ENCODE measurements around the gene SOX8.

SOX8 gene

DNA sequence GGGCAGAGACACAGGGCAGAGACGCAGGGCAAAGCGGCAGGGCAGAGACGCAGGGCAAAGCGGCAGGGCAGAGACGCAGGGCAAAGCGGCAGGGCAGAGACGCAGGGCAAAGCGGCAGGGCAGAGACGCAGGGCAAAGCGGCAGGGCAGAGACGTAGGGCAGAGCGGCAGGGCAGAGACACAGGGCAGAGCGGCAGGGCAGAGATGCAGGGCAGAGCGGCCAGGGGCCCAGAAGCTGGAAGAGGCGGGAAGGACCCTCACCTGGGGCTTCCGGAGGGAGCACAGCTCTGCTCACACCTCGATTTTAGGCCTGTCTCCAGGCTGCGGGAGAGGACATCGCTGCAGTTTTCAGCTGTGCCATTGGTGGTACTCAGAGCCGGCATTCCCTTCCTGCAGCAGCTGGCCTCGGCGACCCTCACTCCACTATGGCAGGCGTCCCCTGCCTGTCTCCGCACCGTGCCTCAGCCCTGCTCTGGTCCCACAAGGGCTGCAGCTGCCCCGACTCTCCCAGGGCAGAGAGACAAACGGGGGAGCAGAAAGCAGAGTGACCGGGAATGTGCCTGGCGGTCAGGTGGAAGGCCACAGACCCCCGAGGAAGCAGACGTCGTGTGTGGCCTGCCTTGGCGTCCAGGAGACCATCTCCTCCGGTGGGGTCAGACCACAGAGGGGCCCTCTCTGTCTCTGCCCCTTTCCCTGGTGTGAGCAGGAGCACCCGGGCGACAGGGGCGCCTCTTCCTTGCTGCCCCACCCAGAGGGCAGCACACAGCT, 29.9 kb downstream of the SOX8 start:
- Histone ChIP-seq H3K36me3 (ENCODE audit: insufficient read depth, low read depth, low read length) (no peaks in the 10 kb centered on the region), H3K9ac (ENCODE audit: low read depth, low read length) (no peak overlapping the region), H3K27me3 (ENCODE audit: insufficient read depth, low read length) (no peaks in the 10 kb centered on the region), H3K4me3 (ENCODE audit: low read length) (no peak overlapping the region), H3K27ac (ENCODE audit: low read length) (no peak overlapping the region), H3K4me1 (ENCODE audit: insufficient read depth, low read length) (no peaks in the 10 kb centered on the region), H3K9me3 (ENCODE audit: insufficient read depth, low read depth, low read length) (no peaks in the 10 kb centered on the region)

DNA sequence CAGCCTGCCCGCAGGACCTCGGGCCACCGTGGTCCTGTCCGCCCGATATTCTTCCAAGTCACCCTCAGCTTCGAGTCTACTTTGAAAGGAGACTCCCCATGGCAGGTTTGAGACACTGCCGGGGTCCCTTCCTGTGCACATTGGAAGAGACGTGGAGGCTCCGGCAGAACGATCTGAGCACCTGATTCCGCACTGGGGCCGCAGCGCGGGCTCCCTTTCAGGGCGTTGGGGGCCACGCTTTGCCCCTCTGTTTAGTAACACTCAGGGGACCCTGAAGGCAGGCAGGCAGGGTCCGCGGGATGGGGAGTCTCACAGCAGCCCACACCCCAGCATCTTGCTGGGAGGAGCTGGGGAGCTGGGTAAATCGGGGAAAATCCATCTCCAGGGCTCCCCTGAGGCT, 30.6 kb downstream of the SOX8 start:
- H3K4me1 ChIP-seq (ENCODE audit: insufficient read depth, low read length) = no peaks in the 10 kb centered on the region
- no peaks in the 10 kb centered on the region for H3K9me3 ChIP-seq (ENCODE audit: insufficient read depth, low read depth, low read length)
- no peak overlapping the region for H3K9ac ChIP-seq (ENCODE audit: low read depth, low read length)
- H3K27me3 ChIP-seq (ENCODE audit: insufficient read depth, low read length) = no peaks in the 10 kb centered on the region
- no peak overlapping the region for H3K4me3 ChIP-seq (ENCODE audit: low read length)
- no peak overlapping the region for H3K27ac ChIP-seq (ENCODE audit: low read length)
- no peaks in the 10 kb centered on the region for H3K36me3 ChIP-seq (ENCODE audit: insufficient read depth, low read depth, low read length)

DNA sequence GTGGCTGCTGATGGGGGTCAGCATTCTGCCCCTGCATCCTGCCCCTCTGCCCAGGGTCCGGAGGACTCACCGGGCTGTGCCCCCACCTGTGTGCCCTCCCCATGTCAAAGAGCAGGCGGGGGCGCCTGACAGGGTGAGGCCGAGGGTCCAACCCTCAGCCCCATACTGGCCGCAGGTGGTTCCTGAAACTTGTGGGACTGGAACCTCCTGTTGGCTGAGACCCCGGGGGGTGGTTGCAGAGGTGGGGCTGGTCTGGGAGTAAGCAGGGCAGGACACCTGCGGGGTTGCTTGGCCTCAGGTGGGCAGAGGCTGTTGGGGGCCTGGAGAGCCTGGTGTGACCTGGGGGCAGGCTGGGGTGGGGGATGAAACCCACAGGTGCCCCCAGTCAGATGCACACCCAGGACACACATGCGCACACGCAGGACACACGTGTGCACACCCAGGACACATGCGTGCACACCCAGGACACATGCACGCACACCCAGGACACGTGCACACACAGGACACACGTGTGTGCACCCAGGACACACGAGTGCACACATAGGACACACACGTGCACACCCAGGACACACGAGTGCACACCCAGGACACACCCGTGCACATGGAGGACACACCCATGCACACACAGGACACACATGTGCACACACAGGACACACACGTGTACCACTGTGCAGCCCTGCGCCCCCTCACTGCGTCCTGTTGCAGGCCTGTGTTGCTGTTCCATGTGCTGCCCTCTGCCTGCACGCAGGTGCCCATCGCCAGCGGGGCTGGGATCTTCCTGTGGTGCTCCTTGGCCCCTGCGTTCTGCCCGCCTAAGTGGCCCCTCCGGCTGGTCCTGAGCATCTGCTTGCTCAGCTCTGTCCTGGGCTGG, 31.4 kb downstream of the SOX8 start:
- Histone ChIP-seq H3K27me3 (ENCODE audit: insufficient read depth, low read length) (no peaks in the 10 kb centered on the region), H3K4me3 (ENCODE audit: low read length) (no peak overlapping the region), H3K9me3 (ENCODE audit: insufficient read depth, low read depth, low read length) (no peaks in the 10 kb centered on the region), H3K9ac (ENCODE audit: low read depth, low read length) (no peak overlapping the region), H3K27ac (ENCODE audit: low read length) (no peak overlapping the region), H3K36me3 (ENCODE audit: insufficient read depth, low read depth, low read length) (no peaks in the 10 kb centered on the region), H3K4me1 (ENCODE audit: insufficient read depth, low read length) (no peaks in the 10 kb centered on the region)

DNA sequence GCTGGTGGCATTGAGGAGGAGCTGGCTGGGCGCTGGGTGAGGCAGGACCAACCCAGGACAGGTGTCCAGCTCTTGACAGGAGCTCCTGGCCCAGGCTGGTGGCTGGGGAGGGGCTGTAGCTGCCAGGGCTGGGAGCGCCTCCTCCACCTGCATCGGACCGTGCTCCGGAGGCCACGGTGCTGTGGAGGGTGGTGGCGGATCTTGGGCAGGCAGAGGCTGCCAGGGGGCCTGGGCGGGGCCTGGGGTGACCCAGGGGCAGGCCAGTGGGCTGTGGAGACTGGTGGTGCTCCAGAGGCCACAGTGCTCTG, 32.0 kb downstream of the SOX8 start:
- Histone ChIP-seq H3K9ac (ENCODE audit: low read depth, low read length) (no peak overlapping the region), H3K9me3 (ENCODE audit: insufficient read depth, low read depth, low read length) (no peaks in the 10 kb centered on the region), H3K36me3 (ENCODE audit: insufficient read depth, low read depth, low read length) (no peaks in the 10 kb centered on the region), H3K27me3 (ENCODE audit: insufficient read depth, low read length) (no peaks in the 10 kb centered on the region), H3K4me3 (ENCODE audit: low read length) (no peak overlapping the region), H3K4me1 (ENCODE audit: insufficient read depth, low read length) (no peaks in the 10 kb centered on the region), H3K27ac (ENCODE audit: low read length) (no peak overlapping the region)

DNA sequence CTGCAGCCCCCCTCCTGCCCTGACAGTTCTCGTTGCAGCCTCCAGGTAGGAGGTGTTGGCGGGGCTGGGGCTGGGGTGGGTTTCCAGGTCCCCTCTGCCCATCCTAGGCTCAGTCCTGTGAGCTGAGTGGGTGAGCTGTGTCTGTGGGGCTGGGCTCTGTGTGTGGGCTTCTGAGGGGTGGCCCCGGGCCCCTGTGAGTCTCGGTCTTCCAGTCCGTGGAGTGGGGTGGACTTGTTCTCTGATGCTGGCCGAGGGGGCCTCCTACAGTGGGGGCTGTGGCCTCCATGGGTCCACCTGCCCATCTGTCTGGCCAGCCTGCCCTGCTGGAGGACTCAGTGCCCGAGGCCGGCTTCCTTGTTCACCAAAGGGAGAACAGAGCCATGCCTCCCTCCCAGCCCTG, 32.7 kb downstream of the SOX8 start:
- H3K9me3 ChIP-seq (ENCODE audit: insufficient read depth, low read depth, low read length) = no peaks in the 10 kb centered on the region
- H3K9ac ChIP-seq (ENCODE audit: low read depth, low read length) = no peak overlapping the region
- no peaks in the 10 kb centered on the region for H3K36me3 ChIP-seq (ENCODE audit: insufficient read depth, low read depth, low read length)
- H3K27ac ChIP-seq (ENCODE audit: low read length) = no peak overlapping the region
- H3K27me3 ChIP-seq (ENCODE audit: insufficient read depth, low read length) = no peaks in the 10 kb centered on the region
- H3K4me3 ChIP-seq (ENCODE audit: low read length) = no peak overlapping the region
- no peaks in the 10 kb centered on the region for H3K4me1 ChIP-seq (ENCODE audit: insufficient read depth, low read length)

DNA sequence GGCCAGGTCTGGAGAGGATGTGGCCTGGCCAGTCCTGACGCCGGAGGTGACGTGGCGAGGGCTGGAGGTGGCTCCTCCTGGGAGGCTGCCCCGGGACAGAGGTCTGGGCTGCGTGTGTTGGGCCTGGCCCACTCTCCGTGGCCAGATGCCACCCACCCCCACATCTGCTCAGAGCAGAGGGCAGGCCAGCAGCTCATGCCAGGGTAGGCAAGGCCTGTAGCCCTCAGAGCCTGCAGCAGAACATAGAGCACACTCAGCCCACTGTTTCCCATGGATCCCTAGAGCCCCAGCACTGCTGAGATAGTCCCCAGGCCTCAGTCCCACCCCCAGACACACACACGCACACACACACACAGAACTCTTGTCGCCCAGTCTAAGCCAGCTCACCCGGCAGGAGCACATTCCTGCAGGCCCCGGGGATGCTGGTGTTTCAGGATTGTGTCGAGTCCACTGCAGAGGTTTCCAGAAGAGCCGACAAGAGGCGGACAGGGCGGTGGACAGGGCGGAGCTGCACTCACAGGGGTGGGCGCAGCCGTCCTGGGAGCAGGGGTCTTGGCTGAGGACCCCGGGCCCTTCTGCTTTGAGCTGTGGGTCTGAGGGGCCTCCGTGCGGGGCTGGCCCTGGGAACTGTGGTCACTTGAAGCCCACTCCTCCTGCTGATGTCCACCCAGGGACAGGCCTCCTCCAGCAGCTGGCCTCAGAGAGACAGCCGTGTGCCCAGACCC, 33.4 kb downstream of the SOX8 start:
- Histone ChIP-seq H3K4me3 (ENCODE audit: low read length) (no peak overlapping the region), H3K4me1 (ENCODE audit: insufficient read depth, low read length) (no peaks in the 10 kb centered on the region), H3K9me3 (ENCODE audit: insufficient read depth, low read depth, low read length) (no peaks in the 10 kb centered on the region), H3K9ac (ENCODE audit: low read depth, low read length) (no peak overlapping the region), H3K36me3 (ENCODE audit: insufficient read depth, low read depth, low read length) (no peaks in the 10 kb centered on the region), H3K27ac (ENCODE audit: low read length) (no peak overlapping the region), H3K27me3 (ENCODE audit: insufficient read depth, low read length) (no peaks in the 10 kb centered on the region)

DNA sequence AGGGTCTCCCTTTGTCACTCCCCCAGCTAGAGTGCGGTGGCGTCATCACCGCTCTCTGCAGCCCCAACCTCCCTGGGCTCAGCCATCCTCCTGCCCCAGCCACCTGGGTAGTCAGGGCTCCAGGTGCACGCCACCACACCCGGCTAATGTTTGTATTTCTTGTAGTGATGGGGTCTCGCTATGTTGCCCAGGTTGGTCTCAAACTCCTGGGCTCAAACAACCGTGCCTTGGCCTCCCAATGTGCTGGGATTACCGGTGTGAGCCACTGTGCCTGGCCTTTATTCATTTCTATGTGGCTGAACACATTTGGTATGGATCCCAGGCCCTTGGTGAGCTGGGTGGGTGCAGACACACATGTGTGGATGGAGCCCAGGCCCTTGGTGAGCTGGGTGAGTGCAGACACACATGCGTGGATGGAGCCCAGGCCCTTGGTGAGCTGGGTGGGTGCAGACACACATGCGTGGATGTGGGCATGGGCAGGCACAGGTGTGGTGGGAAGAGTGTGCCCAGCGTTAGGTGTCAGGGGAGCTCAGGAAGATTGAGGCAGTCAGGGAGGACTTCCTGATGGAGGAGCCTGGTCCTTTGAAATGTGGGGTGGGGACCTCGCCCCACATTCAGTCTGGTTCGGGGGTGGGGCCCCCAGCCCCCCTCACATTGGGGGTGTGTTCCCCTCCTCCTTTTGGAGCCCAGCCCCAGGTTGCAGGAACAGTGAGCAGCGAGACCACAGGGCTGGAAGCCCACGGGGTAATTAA, 37.1 kb downstream of the SOX8 start:
- Histone ChIP-seq H3K9me3 (ENCODE audit: insufficient read depth, low read depth, low read length) (no peaks in the 10 kb centered on the region), H3K36me3 (ENCODE audit: insufficient read depth, low read depth, low read length) (no peaks in the 10 kb centered on the region), H3K27me3 (ENCODE audit: insufficient read depth, low read length) (no peaks in the 10 kb centered on the region)

DNA sequence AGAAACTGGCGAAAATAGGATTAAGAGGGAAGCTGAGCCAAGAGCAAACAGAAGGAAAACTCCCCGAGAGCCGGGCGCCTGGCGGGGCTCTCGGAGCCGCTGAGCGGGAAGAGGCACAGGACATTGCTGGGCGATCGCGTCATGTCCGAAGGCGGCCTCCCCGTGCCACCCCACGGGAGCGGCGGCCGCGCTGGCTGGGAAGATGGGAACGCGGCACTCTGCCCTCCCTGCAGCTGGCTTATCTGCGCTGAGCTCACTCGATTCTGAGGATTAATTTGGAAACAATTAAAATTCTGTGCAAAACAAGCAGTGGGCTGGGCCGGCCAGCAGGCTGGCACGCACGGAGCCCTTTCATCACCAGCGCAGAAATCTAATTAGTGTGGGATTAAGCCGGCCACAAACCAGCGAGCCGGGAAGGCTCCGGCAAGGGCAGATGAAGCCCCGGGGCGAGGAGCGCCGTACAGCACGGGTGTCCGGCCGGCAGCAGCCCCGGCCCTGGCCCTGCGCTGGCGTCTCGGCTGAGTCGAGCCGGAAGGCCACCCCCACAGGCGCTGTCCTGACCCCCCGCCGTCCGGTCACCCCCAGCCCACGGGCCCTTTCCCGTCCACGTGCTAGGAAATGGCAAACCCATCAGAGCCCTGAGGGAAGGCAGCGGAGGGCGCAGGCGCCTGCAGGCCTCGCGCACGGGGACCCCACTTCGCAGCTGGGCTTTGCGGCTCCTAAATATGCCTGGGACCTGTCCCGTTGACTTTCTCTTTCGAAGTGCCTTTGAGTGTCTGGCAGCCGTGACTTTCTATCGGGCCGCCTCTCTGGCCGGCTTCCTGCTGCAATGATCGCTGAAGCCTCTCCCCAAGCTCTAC, 37.9 kb downstream of the SOX8 start:
- Histone ChIP-seq H3K27me3 (ENCODE audit: insufficient read depth, low read length) (no peaks in the 10 kb centered on the region), H3K9ac (ENCODE audit: low read depth, low read length) (no peak overlapping the region), H3K36me3 (ENCODE audit: insufficient read depth, low read depth, low read length) (no peaks in the 10 kb centered on the region), H3K27ac (ENCODE audit: low read length) (no peak overlapping the region), H3K9me3 (ENCODE audit: insufficient read depth, low read depth, low read length) (no peaks in the 10 kb centered on the region), H3K4me3 (ENCODE audit: low read length) (no peak overlapping the region), H3K4me1 (ENCODE audit: insufficient read depth, low read length) (no peaks in the 10 kb centered on the region)

More for the DNA sequence above, 37.1 kb downstream of the SOX8 start:
- no peak overlapping the region for H3K9ac ChIP-seq (ENCODE audit: low read depth, low read length)
- H3K27ac ChIP-seq (ENCODE audit: low read length) = no peak overlapping the region
- H3K4me1 ChIP-seq (ENCODE audit: insufficient read depth, low read length) = no peaks in the 10 kb centered on the region
- H3K4me3 ChIP-seq (ENCODE audit: low read length) = no peak overlapping the region

DNA sequence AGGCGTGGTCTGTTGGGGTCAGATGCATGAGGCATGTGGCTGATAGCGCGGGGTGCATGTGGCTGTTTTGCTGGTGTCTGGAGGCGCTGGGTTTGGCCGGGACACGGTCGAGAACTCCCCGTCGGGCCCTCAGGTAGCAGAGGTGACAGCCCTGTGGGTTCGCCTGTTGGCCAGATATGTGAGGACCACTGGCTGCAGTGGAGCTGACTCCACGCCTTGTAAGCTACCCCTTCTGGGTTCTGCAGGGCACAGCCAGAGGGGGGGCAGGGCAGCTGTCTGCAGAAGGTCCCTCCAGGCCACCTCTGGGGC, 38.5 kb downstream of the SOX8 start:
- Histone ChIP-seq H3K4me1 (ENCODE audit: insufficient read depth, low read length) (no peaks in the 10 kb centered on the region), H3K27ac (ENCODE audit: low read length) (no peak overlapping the region), H3K9me3 (ENCODE audit: insufficient read depth, low read depth, low read length) (peaks cover under 1% of the 10 kb centered on the region; the same call in 1 of the 2 replicates), H3K4me3 (ENCODE audit: low read length) (no peak overlapping the region), H3K36me3 (ENCODE audit: insufficient read depth, low read depth, low read length) (no peaks in the 10 kb centered on the region), H3K9ac (ENCODE audit: low read depth, low read length) (no peak overlapping the region), H3K27me3 (ENCODE audit: insufficient read depth, low read length) (no peaks in the 10 kb centered on the region)

DNA sequence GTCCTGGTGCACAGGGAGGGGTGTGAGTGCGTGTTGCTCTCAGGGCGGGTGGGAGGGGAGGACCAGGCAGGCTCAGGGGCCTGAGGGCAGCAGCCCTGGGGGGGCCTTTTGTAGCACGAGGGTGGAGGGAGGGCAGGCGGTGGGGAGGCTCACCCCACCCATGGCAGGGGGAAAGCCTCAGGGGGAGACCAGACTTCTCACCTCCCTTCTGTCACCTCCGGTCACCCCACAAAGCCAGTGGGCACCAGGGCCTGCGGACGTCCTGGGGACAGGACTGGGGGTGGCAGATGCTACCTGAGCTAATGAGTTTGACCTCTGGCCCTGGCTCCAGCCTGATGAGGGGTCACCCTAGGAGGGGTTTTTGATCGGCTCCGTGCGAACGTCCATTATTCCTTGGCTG, 39.0 kb downstream of the SOX8 start:
- H3K9ac ChIP-seq (ENCODE audit: low read depth, low read length) = no peak overlapping the region
- peaks cover 4% of the 10 kb centered on the region; the same call in 1 of the 2 replicates for H3K9me3 ChIP-seq (ENCODE audit: insufficient read depth, low read depth, low read length)
- no peaks in the 10 kb centered on the region for H3K4me1 ChIP-seq (ENCODE audit: insufficient read depth, low read length)
- no peaks in the 10 kb centered on the region; the same call in 1 of the 2 replicates for H3K27me3 ChIP-seq (ENCODE audit: insufficient read depth, low read length)
- no peaks in the 10 kb centered on the region for H3K36me3 ChIP-seq (ENCODE audit: insufficient read depth, low read depth, low read length)
- no peak overlapping the region for H3K27ac ChIP-seq (ENCODE audit: low read length)
- no peak overlapping the region for H3K4me3 ChIP-seq (ENCODE audit: low read length)

Measured in iPS-20b (cell line).